ENCODE results near the gene TEX53. TPM values are rescaled to one million over a fixed set of nuclear protein-coding genes. Genes with fewer than 3 reads are reported as not detected.

The TEX53 gene
- not detected for total RNA-seq

GRCh38 chr9:114657705-114658104 lies at the start of gene TEX53:
Gene TEX53 (minus strand): TSS chr9:114657805. CDS start chr9:114657774, 31 bp downstream.

DNA sequence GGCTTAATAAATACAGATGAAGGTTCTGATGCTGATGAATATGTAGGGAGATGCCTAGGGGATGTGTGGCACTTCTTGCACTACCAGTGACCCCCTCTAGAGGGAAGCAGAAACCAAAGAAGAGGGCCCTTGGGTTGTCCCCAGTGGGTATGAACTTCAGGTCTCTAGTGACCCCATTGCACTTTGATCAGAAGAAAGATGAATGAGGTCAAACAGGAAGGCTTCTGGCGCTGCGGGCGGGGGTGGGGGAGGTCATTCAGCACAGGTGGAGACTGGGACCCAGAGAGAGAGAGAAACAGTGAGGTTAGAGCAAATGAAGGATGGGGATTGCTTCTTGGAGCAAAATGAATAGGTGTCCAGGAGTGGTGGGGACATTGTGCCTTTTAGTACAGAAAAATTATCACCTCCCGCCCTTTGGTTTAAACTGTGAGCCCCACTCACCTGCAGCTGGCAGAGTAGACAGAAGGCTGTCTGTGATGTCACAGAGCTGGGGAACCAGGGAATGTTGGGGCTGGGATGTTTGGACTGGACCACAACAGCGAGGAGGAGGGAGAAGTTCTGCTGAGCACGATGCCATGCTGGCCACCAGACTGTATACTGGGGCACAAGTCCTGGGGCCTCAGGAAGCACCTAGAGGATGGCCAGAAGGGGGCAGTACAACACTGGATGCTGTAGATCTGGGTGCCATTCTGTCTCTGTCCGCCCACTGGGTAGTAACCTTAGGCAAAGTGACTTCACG lies 24.2 kb upstream of the TEX53 start, which contains the start of gene TEX48:
TSS of gene TEX48 (minus strand) at position 599 of the 739 bp plus-strand sequence. CDS start 10,469 bp downstream, outside the sequence.

Small RNA genes lying within 50 kb of the gene (small RNA-seq; reads per million reads assigned to genes)
- 0 reads per million in 2 donors for gene RF00019

Other genes with a start within 250 kb of the TEX53 start
- gene WHRN, start 152.3 kb downstream of the TEX53 start, total RNA-seq, result 10 to 100 TPM; 14.0 to 15.8 TPM
- 100 to 1,000 TPM; 241 TPM for gene ATP6V1G1, start 70.0 kb downstream of the TEX53 start, total RNA-seq
- 10 to 100 TPM; 27.2 to 27.6 TPM for gene TMEM268, start 46.5 kb downstream of the TEX53 start, total RNA-seq
- gene TEX48, start 24.4 kb upstream of the TEX53 start, total RNA-seq, result not detected
- gene TNFSF15, start 148.2 kb upstream of the TEX53 start, total RNA-seq, result under 1 TPM in 1 of 2 donors, not detected in 1; under 0.01 TPM